ENCODE data around the gene PTPN1.

DNA sequence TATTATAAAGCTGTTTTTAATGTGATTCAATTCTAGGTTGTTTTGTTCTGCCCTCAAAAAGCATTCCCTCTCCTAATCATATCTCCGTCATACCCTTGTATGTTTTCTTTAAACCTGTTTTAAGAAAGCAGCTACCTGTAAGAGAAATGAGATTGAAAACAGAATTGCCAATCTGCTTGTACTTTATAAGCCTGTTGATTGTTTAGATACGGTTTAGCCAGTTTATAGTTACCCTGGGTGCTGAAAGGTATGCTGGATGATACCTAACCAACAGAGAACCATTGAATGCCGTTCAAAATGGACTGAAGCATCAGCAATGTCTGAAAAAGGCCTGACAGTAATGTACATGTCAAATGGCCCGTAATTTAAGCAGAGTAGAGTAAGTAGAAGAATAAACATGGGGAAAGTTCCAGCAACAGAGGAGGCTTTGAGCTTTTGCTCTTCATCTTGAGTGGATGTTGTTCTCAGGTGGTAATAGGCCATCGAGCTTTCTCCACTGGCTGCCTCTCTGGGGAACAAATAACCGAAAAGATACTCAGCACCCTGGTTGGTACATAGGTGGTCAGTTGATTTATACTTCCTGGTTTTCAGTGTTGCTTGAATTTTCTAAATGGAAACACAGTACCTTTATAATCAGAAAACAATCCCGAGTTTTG is 27.5 kb downstream of the PTPN1 start:
- no peak for TF ChIP-seq EZH2 (IDR thresholded peaks at IDR 0.05; ENCODE audit: low read length)
- TF ChIP-seq, protein P1, sequence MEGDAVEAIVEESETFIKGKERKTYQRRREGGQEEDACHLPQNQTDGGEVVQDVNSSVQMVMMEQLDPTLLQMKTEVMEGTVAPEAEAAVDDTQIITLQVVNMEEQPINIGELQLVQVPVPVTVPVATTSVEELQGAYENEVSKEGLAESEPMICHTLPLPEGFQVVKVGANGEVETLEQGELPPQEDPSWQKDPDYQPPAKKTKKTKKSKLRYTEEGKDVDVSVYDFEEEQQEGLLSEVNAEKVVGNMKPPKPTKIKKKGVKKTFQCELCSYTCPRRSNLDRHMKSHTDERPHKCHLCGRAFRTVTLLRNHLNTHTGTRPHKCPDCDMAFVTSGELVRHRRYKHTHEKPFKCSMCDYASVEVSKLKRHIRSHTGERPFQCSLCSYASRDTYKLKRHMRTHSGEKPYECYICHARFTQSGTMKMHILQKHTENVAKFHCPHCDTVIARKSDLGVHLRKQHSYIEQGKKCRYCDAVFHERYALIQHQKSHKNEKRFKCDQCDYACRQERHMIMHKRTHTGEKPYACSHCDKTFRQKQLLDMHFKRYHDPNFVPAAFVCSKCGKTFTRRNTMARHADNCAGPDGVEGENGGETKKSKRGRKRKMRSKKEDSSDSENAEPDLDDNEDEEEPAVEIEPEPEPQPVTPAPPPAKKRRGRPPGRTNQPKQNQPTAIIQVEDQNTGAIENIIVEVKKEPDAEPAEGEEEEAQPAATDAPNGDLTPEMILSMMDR (optimal IDR thresholded peaks at IDR 0.05 in 1 of 3, IDR thresholded peaks at IDR 0.05 in 1 of 3, conservative IDR thresholded peaks at IDR 0.05 in 1 of 3; ENCODE audit: extremely low read depth in 1 of 3, insufficient read depth in 2 of 3, low read length in 3 of 3) = no peak

Measured in keratinocyte (primary cell).